ENCODE results near the gene OSBPL2.

Gene OSBPL2

DNA sequence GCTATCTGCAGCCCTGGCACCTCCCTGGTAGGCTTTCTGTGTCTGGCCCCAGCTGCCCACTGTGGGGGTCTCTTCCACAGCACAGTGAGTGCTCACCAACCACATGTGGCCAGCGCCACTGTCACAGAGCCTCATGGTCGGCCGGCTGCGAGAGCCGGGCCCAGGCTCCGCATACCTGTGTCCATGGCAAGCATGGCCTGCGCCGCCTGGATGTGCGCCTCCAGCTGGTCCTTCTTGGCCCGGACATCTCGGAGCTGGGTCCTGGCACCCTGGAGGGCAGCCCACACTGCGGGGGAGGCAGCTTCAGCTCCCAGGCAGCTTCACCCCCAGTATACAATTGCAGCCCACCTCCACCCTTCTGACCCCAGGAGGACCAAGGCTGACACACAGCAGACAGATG lies 77.5 kb downstream of the OSBPL2 start:
- no peak for DNase-seq (ENCODE audit: low read depth in 1 of 2, low spot score in 1 of 2)
- no peak for TF ChIP-seq JUND (IDR thresholded peaks at IDR 0.05; ENCODE audit: low read depth)
- in situ Hi-C loops (cut with HindIII; ENCODE audit: low pct_unique_long_range_greater_than_20kb, low sequenced_read_pairs) = no loop called here

DNA sequence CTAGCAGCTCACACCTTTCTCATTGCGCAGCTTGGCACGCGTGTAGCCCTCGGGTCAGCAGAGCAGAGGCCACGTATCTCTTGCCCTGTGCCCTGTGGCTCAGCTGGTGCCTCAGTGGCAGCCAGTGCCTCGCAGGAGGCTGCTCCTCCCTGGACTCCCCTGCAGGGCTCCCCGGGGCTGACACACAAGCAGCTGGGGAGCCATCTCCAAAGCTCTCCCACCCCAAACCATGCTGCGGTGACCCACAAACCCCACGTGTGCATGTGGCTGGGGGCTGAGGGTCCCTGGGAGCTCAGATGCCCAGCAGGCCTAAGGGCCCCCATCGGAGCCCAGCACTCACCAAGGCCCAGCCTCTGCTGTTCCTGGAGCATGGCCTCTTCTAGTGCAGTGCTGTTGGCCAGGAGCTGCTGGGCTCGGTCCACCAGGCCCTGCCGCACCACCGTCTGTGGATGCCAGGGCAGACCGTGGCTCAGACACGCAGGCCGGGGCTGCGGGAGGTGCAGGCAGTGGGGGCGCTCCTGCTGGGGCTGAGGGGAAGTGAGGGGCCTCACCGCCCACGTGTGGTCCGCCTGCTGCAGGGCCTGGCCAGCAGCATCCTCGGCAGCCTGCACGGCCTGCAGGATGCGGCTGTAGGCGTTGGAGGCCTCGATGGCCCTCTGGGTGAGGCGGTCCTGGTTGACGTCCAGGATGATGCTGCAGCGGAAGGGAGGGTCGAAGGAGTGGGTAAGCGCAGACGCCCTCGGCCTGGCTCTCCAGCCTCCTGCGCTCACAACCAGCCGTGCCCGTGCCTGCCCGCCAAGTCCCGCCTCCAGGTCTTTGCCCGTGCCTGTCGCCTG lies 78.2 kb downstream of the OSBPL2 start:
- no peak for TF ChIP-seq JUND (IDR thresholded peaks at IDR 0.05; ENCODE audit: low read depth)
- in situ Hi-C loops (cut with HindIII; ENCODE audit: low pct_unique_long_range_greater_than_20kb, low sequenced_read_pairs) = no loop called here
- no peak for DNase-seq (ENCODE audit: low read depth in 1 of 2, low spot score in 1 of 2)

DNA sequence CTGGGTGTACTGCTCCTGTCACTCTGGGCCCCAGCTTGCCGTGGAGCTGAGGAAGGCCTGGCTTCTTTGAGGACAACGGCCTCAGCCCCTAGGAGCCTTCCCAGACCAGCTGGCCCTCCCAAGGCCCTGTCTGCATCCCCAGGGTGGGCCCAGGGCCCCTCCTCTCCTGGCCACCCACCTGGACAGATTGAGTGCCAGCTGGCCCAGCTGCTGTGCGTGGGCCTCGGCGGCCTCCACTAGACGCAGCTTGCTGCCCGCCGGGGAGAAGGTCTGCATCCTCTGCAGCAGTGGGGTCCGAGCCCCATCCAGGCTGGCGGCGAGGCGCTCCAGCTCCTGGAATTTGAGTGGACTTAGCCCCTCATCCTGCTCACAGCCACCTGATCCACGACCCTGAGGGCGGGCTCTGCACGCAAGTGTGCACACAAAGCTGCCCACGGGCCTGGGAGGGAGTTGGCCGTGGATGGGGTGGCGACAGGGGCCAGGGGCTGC lies 78.9 kb downstream of the OSBPL2 start:
- in situ Hi-C loops (cut with HindIII; ENCODE audit: low pct_unique_long_range_greater_than_20kb, low sequenced_read_pairs) = no loop called here
- no peak for TF ChIP-seq JUND (IDR thresholded peaks at IDR 0.05; ENCODE audit: low read depth)
- no peak for DNase-seq (ENCODE audit: low read depth in 1 of 2, low spot score in 1 of 2)

DNA sequence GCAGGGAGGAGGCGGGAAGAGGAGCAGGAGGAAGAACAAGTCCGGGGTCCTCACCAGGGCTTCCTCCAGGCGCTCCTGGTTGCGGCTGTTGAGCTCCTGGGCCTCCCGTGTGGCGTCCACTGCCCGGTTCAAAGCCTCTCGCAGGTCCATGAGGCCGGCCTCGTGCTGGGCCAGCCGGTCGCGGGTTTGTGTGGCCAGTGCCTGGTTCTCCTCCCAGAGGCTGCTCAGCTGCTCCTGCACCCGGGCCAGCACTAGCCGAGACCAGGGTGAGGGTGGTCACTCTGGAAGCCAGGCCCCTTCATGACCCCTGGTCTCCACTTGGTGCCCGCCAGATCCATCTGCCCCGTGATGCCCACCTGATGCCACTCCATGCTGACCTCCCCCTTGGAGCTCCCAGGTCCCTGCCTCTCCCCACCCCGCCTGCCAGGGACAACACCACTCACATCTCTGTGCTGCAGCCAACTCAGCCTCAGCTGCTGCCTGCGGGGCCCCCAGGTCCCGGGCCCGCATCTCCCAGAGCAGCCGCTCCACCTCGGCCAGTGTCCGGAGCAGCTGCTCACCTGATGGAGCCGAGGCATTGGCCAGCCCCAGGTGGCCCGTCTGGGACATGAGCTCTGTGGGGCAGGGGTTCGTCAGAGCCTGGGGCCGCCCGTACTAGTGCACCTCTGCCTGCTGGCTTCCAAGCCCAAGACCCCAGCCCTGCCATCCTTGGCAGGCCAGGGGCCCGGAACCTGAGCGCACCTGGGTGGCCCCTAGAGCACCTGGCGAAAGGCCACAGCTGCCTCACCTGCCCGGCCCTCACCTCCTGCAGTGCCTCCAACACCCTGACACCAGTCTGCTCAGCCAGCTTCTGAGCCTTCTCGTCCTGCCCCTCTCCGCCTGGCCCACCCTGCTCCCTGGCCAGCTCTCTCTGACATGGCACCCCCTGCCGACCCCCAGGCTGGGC lies 80.4 kb downstream of the OSBPL2 start:
- DNase-seq (ENCODE audit: low read depth in 1 of 2, low spot score in 1 of 2) = peak in 1 of 2 experiments; percentile 42
- in situ Hi-C loops (cut with HindIII; ENCODE audit: low pct_unique_long_range_greater_than_20kb, low sequenced_read_pairs) = no loop called here
- TF ChIP-seq JUND (IDR thresholded peaks at IDR 0.05; ENCODE audit: low read depth) = no peak

DNA sequence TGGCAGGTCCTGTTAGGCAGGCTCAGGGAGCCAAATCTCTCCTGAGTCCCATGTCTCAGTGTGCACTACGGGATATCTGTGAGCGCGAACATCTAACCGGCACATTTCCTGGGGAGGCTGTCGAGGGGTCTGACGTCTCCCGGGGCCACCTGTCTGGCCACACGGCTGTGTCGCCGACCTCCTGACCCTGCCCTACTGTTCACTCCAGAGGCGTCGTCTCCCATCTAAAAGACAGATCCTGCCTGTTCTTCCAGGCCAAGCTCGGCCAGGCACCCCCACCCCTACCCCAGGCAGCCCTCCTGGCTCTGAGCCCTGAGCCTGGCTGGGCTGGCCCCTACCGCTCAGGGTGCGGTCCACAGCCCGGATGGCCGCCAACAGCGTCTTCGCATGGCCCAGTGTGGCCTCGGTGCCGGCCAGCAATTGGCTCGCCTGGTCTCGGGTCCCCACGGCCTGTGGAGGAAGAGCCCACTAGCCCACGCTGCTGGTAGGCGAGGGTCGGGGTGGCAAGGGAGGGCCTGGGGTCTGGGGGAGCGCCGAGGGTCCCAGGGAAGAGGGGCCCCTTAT lies 81.1 kb downstream of the OSBPL2 start:
- no peak for DNase-seq (ENCODE audit: low read depth in 1 of 2, low spot score in 1 of 2)
- in situ Hi-C loops (cut with HindIII; ENCODE audit: low pct_unique_long_range_greater_than_20kb, low sequenced_read_pairs) = no loop called here
- TF ChIP-seq JUND (IDR thresholded peaks at IDR 0.05; ENCODE audit: low read depth) = no peak

DNA sequence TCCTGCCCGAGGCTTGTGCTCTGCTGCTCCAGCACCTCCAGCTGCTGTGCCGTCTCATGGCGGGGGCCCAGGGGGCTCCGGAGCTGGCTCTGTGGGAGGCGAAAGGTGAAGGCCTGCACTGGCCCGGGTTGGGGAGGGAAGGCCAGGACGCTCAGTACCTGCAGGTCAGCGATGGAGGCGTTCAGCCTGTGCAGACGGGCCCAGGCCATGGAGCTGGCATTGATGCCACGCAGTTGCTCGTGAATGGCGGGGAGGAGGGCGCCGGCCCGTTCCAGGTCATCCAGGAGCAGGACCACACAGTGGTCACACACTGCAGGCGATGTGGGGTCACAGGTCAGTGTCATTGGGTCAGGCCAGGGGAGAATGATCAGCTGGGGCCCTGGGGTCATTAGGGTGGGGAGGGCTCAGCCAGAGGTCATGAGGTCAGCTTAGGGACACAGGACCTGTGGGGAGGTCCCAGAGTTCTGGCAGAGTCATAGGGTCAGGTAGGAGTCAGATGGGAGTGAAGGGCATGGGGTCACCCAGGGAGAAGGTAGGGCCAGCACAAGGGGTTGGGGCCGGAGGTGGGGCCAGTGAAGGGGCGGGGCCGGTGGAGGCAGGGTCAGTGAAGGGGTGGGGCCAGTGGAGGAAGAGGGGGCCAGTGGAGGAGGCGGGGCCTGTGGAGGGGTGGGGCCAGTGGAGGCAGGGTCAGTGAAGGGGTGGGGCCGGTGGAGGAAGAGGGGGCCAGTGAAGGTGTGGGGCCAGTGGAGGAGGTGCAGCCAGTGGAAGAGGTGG lies 82.4 kb downstream of the OSBPL2 start:
- TF ChIP-seq JUND (IDR thresholded peaks at IDR 0.05; ENCODE audit: low read depth) = no peak
- in situ Hi-C loops (cut with HindIII; ENCODE audit: low pct_unique_long_range_greater_than_20kb, low sequenced_read_pairs) = no loop called here
- DNase-seq (ENCODE audit: low read depth in 1 of 2, low spot score in 1 of 2) = peak in 1 of 2 experiments; percentile 86

DNA sequence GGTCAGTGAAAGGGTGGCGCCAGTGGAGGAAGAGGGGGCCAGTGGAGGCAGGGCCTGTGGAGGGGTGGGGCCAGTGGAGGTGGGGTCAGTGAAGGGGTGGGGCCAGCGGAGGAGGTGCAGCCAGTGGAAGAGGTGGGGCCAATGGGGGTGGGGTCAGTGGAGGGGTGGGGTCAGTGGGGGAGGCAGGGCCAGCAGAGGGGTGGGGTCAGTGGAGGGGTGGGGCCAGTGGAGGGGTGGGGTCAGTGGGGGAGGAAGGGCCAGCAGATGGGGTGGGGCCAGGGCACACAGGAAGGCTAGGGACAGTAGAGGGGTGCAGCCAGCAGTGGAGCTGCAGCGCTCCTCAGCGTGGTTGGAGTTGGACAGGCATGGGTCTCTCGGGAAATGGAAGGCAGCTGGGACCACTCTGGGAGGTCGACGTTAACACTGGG lies 83.2 kb downstream of the OSBPL2 start:
- peak; percentile 83 to 91 for DNase-seq (ENCODE audit: low read depth in 1 of 2, low spot score in 1 of 2)
- no peak for TF ChIP-seq JUND (IDR thresholded peaks at IDR 0.05; ENCODE audit: low read depth)

DNA sequence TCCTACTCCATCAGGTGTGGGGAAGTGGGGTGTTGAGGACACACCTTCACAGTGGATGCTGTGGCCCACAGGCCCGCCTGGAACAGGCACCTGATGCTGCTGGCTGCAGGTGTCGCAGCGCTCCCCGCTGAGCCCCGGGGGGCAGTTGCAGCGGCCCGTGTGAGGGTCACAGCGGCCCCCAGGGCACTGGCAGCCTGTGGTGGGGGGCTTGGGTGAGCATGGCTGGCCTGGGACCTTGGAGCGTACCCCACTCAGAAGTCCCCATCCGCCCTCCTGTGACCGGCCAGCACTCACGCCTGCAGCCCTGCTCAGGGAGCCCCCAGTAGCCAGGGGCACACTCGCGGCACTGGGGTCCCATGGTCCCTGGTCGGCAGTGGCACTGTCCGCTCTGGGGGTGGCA lies 83.7 kb downstream of the OSBPL2 start:
- TF ChIP-seq JUND (IDR thresholded peaks at IDR 0.05; ENCODE audit: low read depth) = no peak
- in situ Hi-C loops (cut with HindIII; ENCODE audit: low pct_unique_long_range_greater_than_20kb, low sequenced_read_pairs) = no loop called here
- DNase-seq (ENCODE audit: low read depth in 1 of 2, low spot score in 1 of 2) = no peak

More for the DNA sequence above, 83.2 kb downstream of the OSBPL2 start:
- in situ Hi-C loops (cut with HindIII; ENCODE audit: low pct_unique_long_range_greater_than_20kb, low sequenced_read_pairs) = no loop called here

DNA sequence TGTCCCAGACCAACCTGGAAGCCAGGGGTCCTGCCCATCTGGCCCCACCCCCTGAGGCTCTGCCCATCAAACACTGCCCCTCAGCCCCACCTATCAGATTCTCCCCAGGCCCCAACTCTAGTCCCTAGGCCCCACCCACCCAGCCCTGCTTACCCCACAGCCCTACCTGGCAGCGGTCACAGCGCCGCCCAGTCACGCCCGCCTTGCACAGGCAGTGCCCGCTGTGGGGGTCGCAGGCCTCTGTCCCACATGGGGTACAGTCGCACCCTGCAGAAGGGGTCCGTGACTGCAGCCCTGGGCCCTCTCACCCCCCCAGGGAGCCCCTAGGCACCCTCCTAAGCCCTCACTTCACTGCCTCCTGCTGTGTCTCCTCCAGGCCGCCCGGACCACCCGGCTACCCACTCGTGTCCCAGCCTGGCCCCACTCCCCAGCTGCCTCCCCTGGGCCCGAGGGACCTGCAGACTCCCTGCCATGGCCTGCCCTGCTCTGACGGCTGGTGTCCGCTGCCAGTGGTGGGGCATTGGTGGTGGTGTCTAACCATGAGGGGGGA lies 84.2 kb downstream of the OSBPL2 start:
- no peak for TF ChIP-seq JUND (IDR thresholded peaks at IDR 0.05; ENCODE audit: low read depth)
- DNase-seq (ENCODE audit: low read depth in 1 of 2, low spot score in 1 of 2) = no peak
- in situ Hi-C loops (cut with HindIII; ENCODE audit: low pct_unique_long_range_greater_than_20kb, low sequenced_read_pairs) = no loop called here

DNA sequence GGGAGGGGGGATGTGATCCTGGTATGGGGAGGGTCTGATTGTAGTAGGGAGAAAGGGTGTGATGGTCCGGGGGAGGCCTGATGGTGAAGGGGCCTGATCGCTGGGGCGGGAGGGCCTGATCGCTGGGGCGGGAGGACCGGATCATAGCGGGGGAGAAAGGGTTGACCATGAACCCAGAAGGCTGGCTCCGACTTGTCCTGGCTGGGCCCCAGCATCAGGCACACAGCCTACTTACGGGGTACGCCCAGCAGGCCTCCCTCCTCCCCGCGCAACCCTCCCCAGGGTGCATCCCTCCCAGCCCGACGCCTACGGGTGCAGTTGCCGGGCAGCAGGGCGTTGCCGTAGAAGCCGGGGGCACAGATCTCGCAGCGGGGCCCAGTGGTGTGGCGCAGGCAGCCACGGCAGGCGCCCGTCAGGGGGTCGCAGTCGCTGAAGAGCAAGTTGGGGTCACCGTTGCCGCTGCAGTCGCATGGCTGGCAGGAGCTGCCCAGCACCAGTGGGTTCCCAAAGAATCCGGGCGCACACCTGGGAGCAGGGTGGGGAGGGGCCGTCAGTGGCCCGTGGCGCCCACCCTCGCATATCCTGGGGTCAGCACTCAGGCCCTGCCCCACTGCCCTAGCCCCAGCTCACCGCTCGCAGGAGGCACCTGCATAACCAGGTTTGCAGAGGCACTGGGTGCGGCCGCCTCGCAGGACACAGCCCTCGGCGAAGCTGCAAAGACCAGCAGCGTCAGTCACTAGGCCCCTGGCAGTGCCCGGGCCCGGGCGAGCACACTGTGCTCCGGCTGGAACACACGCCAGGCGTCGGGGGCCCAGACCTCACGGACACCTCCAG lies 85.0 kb downstream of the OSBPL2 start:
- no peak for TF ChIP-seq JUND (IDR thresholded peaks at IDR 0.05; ENCODE audit: low read depth)
- in situ Hi-C loops (cut with HindIII; ENCODE audit: low pct_unique_long_range_greater_than_20kb, low sequenced_read_pairs) = no loop called here
- DNase-seq (ENCODE audit: low read depth in 1 of 2, low spot score in 1 of 2) = no peak

Measured in T47D (cell line).